Measurements from ENCODE around the gene SHISAL1. TPM values are rescaled to one million over a fixed set of nuclear protein-coding genes. Genes with fewer than 3 reads are reported as not detected.

Gene SHISAL1
- not detected in 2 replicates for total RNA-seq

- DNase-seq: no peak
Observed at GRCh38 chr22:44312766-44313165, at the start of gene SHISAL1. Gene SHISAL1, minus strand, starts transcription at chr22:44312951. Its CDS starts 12,006 bp downstream, at chr22:44300945.

GRCh38 chr22:44361391-44362126, 48.8 kb upstream of the SHISAL1 start:
- DNase-seq: no peak

- DNase-seq: peak; percentile 57
Observed at GRCh38 chr22:44360668-44361381, 48.1 kb upstream of the SHISAL1 start.

GRCh38 chr22:44360306-44360667, 47.5 kb upstream of the SHISAL1 start:
- DNase-seq: no peak

GRCh38 chr22:44359496-44360110, 46.9 kb upstream of the SHISAL1 start:
- DNase-seq: no peak

GRCh38 chr22:44358709-44359440, 46.1 kb upstream of the SHISAL1 start:
- no peak for DNase-seq

GRCh38 chr22:44357966-44358465, 45.3 kb upstream of the SHISAL1 start:
- no peak for DNase-seq

GRCh38 chr22:44357296-44357965, 44.7 kb upstream of the SHISAL1 start:
- peak; percentile 15 for DNase-seq

GRCh38 chr22:44355716-44356070, 42.9 kb upstream of the SHISAL1 start:
- no peak for DNase-seq

GRCh38 chr22:44354288-44354687, 41.5 kb upstream of the SHISAL1 start:
- DNase-seq: no peak

- no peak for DNase-seq
Observed at GRCh38 chr22:44353041-44353440, 40.3 kb upstream of the SHISAL1 start.

- no peak for DNase-seq
Observed at GRCh38 chr22:44352378-44353035, 39.8 kb upstream of the SHISAL1 start.

GRCh38 chr22:44351685-44352377, 39.1 kb upstream of the SHISAL1 start:
- peak; percentile 58 for DNase-seq

- DNase-seq: no peak
Observed at GRCh38 chr22:44351037-44351436, 38.3 kb upstream of the SHISAL1 start.

GRCh38 chr22:44349594-44349993, 36.8 kb upstream of the SHISAL1 start:
- DNase-seq: no peak

GRCh38 chr22:44348971-44349560, 36.3 kb upstream of the SHISAL1 start:
- DNase-seq: no peak

- DNase-seq: no peak
Observed at GRCh38 chr22:44347549-44347948, 34.8 kb upstream of the SHISAL1 start.

GRCh38 chr22:44347080-44347479, 34.3 kb upstream of the SHISAL1 start:
- no peak for DNase-seq

GRCh38 chr22:44345872-44346271, 33.1 kb upstream of the SHISAL1 start:
- no peak for DNase-seq

GRCh38 chr22:44344407-44344806, 31.7 kb upstream of the SHISAL1 start:
- no peak for DNase-seq

All from dermis blood vessel endothelial cell (primary cell).